ENCODE measurements around the gene PMF1.

DNA sequence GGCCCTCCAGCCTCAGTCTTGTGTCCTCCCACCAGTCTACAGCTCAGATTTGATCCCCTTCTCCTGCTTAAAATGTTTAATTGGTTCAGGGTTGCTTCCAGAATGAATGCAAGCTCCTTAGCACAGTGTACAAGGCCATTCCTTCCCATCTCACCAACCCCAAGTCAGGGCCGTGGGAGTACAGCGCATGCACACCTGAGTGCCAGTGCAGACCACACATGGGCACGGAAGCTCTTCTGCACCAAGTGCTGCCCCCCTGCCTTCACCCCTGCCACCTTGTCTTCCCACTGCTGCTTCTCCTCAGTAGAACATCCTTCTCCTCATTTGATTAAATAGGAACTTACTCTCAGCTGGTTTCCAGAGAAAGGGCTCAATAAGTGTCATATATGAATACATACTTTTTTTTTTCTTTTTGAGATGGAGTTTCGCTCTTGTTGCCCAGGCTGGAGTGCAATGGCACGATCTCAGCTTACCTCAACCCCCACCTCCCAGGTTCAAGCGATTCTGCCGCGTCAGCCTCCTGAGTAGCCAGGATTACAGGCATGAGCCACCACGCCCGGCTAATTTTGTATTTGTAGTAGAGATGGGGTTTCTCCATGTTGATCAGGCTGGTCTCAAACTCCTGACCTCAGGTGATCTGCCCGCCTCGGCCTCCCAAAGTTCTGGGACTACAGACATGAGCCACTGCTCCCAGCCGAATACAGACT is 9.3 kb downstream of the PMF1 start:
- TF ChIP-seq YY1 (IDR thresholded peaks at IDR 0.05; ENCODE audit: low read depth) (no peak), CEBPB (IDR thresholded peaks at IDR 0.05) (no peak), EGR1 (IDR thresholded peaks at IDR 0.05) (no peak), TAF1 (IDR thresholded peaks at IDR 0.05; ENCODE audit: low read depth) (no peak), FOXM1 (IDR thresholded peaks at IDR 0.05; ENCODE audit: borderline replicate concordance, low read depth) (no peak), EP300 (IDR thresholded peaks at IDR 0.05; ENCODE audit: borderline replicate concordance) (no peak), MAX (IDR thresholded peaks at IDR 0.05) (no peak), TCF12 (IDR thresholded peaks at IDR 0.05; ENCODE audit: low read depth) (no peak), RAD21 (IDR thresholded peaks at IDR 0.05; ENCODE audit: low read depth) (no peak), CREB1 (IDR thresholded peaks at IDR 0.05; ENCODE audit: low read depth) (no peak), USF1 (IDR thresholded peaks at IDR 0.05) (no peak), ZBTB7A (IDR thresholded peaks at IDR 0.05; ENCODE audit: low read depth) (no peak), TEAD4 (IDR thresholded peaks at IDR 0.05) (no peak)
- TF ChIP-seq, protein P1, sequence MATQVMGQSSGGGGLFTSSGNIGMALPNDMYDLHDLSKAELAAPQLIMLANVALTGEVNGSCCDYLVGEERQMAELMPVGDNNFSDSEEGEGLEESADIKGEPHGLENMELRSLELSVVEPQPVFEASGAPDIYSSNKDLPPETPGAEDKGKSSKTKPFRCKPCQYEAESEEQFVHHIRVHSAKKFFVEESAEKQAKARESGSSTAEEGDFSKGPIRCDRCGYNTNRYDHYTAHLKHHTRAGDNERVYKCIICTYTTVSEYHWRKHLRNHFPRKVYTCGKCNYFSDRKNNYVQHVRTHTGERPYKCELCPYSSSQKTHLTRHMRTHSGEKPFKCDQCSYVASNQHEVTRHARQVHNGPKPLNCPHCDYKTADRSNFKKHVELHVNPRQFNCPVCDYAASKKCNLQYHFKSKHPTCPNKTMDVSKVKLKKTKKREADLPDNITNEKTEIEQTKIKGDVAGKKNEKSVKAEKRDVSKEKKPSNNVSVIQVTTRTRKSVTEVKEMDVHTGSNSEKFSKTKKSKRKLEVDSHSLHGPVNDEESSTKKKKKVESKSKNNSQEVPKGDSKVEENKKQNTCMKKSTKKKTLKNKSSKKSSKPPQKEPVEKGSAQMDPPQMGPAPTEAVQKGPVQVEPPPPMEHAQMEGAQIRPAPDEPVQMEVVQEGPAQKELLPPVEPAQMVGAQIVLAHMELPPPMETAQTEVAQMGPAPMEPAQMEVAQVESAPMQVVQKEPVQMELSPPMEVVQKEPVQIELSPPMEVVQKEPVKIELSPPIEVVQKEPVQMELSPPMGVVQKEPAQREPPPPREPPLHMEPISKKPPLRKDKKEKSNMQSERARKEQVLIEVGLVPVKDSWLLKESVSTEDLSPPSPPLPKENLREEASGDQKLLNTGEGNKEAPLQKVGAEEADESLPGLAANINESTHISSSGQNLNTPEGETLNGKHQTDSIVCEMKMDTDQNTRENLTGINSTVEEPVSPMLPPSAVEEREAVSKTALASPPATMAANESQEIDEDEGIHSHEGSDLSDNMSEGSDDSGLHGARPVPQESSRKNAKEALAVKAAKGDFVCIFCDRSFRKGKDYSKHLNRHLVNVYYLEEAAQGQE (IDR thresholded peaks at IDR 0.05; ENCODE audit: low read depth), result no peak
